ENCODE measurements around the gene PRG3.
"Not testable (repeated sequence)": the region's sequence is repeated elsewhere in the genome, so short reads cannot be mapped to it uniquely, and the experiment has no call there.

PRG3 gene

GRCh38 chr11:57357856-57358255, 23.1 kb downstream of the PRG3 start:
- DNase-seq: no peak

DNA sequence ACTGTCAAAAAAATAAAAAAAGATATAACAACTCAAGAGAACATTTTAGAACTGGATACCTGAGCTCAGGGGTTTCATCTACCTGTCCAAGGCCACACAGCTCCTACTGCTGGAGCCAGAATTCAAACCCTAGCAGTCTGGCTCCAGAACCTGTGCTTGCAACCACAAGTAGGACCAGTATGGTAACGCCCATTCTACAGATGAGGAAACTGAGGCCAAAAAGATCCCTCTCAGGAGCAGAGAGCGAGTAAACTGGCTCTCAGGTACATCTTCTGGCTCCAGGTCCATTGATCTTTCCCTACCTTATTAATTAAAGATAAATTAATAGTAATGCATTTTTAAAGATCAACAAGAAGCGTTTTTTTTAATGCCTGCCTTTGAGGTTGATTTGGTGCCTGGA, 23.6 kb downstream of the PRG3 start:
- no peak for DNase-seq

GRCh38 chr11:57356268-57356667, 24.7 kb downstream of the PRG3 start:
- DNase-seq: no peak

- no peak for DNase-seq
Measured at GRCh38 chr11:57354699-57355098, 26.3 kb downstream of the PRG3 start.

DNA sequence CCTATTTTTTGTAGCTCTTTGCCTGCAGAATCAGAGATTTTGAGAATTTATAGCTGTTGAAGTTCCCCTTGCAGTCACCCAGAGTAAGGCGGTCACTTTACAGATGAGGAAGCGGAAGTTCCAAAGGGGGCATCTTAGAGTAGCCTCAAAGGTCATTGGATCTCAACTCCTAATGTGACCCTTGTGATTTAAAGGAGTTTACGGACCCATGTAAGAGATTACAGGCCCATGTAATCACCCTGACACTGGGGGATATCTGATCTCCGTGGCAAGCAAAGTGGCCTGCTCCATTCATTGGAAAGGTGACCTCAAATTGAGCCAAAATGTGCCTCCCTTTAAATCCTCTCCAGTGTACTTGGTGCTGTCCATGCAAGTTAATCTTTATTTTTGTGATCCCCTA, 27.1 kb downstream of the PRG3 start:
- no peak for DNase-seq

DNA sequence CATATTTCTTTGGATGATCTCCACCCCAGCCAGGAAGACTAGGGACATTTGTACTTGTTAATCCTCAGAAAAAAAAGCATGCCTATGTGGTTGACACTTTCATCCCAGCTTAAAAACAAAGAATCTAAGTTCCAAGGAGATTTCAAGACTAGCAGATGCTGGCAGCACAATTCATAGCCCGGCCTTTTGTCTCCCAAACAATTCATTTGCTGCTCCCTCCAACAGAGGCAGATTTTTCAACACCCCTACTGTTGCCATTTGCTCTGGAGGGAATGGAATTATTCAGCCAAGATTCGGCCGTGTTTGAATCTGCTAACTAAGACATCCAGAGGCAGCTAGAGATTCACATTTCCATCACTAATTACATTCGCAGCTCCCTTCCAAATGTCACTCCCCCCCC, 27.5 kb downstream of the PRG3 start:
- DNase-seq: no peak

- no peak for DNase-seq
Measured at GRCh38 chr11:57353036-57353435, 27.9 kb downstream of the PRG3 start.

- DNase-seq: peak; percentile 39
Measured at GRCh38 chr11:57349491-57350274, 31.3 kb downstream of the PRG3 start.

GRCh38 chr11:57348636-57349313, 32.2 kb downstream of the PRG3 start:
- DNase-seq: no peak

- DNase-seq: no peak
Measured at GRCh38 chr11:57348052-57348451, 32.9 kb downstream of the PRG3 start.

DNA sequence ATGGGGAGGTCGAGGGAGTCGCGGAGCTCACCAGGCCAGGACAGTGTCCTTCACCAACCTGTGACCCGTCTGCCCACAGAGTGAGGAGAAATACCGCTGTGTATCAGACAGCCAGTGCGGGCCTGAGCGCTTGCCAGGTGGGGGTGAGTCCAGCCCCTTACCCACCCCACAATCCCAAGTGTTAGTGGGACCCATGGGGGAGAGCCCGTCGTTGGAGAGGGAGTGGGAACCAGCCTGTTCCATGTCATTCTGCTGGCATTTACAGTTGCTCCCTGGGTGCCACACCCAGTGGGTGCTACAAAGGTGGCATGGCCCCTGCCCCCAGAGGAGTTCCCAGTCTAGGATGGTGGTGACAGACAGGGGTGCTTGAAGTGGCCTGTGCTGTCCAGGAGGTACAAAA, 33.6 kb downstream of the PRG3 start:
- no peak for DNase-seq

GRCh38 chr11:57345555-57346211, 35.3 kb downstream of the PRG3 start:
- DNase-seq: peak; percentile 78

- no peak for DNase-seq
Measured at GRCh38 chr11:57344826-57345225, 36.1 kb downstream of the PRG3 start.

DNA sequence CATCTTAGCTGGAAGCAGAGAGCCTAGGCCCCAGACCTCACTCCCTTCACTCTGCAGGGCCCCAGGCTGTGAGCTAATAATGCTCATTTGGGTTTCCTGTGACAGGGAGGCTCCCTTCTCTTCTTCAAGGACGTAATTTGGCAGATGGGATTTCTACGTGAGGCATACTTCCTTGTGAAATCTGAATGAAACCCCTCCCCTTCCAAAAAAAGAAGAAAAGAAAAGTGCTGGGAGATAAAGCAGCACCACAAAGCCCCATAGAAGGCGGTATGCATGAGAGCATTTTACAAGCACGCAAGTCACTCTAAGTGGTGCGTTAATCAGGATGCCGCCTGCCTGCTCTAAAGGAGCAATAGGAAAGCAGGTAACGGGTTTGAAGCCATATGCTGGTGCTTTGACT, 37.1 kb downstream of the PRG3 start:
- no peak for DNase-seq

- DNase-seq: no peak
Measured at GRCh38 chr11:57342702-57343101, 38.2 kb downstream of the PRG3 start.

DNA sequence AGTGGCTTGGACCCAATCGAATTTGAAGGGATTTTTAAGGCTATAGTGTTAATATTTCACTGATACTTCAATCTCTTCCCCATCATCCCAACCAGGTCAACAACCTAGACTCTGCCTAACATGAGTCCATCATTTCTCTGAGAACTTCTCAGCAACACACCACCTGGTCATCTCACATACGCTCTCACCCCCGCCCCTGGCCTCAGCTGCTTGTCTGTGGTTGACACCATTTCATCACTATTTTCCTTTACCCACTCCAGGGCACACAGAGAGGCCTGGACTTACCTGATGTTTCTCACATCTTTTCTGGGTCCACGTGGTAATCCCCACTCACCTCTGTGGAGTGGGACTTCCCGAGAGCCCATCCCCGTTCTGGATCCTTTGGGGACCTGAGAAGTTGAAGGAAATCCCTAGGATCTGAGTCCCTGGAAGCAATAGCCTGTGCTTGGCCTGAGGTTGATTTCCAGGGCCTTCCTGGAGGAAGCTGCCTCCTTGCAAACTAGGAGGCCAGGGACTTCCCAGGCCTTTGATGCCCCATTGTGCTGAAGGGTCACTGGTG, 39.6 kb downstream of the PRG3 start:
- DNase-seq: no peak

GRCh38 chr11:57340039-57340615, 40.8 kb downstream of the PRG3 start:
- DNase-seq: peak; percentile 14

DNA sequence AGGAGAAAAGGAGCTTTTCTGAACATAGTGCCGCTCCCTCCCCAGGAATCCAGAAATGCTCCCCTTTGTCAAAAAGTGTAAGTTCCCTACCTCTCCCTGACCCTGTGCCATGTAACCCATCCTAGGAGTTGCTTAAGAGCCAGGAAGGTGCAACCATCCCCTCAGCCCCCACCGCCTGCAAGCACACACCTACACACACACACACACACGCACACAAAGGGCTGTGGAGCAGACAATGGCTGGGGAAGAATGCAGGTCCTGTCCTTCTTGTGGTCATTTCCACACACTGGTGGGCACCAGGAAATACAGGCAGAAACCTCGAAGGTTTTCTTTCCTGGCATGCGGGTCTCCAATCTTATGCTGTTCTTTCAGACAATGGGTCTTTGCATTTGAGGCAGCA, 41.6 kb downstream of the PRG3 start:
- no peak for DNase-seq

GRCh38 chr11:57338142-57338541, 42.8 kb downstream of the PRG3 start, which contains the start of gene P2RX3:
P2RX3 (plus strand) TSS chr11:57338352; CDS start chr11:57338551, 199 bp downstream.
- DNase-seq: no peak

DNA sequence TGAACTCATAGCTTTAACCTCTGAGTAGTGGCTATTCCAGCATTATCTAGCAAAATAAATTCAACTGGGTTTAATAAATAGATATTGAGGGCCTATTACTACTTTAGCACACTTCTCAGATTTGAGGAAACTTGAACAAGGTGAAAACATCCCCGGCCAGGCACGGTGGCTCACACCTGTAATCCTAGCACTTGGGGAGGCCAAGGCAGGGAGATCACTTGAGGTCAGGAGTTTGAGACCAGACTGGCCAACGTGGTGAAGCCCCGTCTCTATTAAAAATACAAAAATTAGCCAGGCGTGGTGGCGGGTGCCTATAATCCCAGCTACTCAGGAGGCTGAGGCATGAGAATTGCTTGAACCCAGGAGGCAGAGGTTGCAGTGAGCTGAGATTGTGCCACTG, 44.1 kb downstream of the PRG3 start:
- DNase-seq: not testable (repeated sequence)

DNA sequence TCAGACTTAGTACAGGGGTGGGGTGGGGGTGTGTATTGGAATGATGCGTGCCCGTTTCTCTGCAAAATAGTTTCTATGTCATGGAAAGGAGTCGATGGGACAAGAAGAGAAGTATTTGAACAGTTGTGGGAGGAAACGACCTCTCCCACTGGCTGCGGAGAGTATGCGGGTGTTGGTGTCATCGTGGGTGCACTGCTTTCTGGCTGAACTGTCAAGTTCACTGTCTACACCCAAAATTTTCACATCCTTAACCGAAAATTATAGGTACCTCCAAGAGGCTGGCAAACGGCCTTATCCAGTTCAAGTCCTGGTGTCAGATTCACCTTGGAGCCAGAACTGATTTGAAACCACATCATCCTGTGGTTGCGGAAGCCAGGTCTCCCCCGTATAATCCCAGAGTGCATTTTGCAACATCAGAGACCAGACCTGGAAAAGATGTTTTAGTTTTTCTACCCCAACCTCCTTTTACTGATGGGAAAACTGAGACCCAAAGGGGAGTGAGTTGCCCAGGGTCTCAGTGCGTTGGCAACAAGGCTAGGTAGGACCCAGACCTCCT, 44.8 kb downstream of the PRG3 start:
- no peak for DNase-seq

DNA sequence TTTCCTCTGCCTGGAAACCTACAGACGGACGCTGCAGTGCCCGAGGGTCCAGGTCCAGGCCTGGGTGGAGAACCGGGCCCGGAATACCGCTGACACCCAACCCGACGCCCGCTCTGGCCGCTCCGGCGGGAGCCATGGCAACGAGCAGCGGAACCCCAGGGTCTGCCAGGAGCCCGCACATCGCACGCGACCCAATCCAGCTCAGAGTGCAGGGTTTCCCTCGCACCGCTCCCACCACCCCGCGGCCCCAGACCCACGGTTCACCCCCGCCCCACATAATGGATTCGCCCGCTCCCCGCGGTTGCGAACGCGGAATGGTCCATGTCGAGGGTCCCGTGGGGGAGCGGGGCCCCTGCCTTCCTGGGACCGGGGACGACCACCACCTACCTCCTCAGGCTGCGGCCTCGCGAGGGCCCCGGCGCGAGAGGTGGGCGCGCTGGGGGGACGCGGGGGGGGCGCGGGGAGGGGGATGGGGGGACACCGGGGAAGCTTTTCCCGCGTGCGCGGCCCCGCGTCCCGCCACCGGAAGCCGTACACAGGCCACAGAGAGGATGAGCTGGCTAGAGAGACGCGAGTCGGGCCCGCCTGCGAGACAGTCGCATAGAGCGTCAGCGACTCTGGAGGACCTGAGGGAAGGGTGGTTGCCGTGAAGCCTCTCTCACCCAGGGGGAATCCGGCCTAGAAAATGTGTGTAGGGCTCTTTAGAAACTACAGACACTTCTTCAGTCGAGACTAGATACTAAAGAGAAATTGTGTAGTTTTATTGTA, 45.4 kb downstream of the PRG3 start, which contains the start of gene SSRP1:
TSS of gene SSRP1 (minus strand) at position 550 of the 768 bp plus-strand sequence. CDS start 771 bp downstream, outside the sequence.
- DNase-seq: peak; percentile 87

Measured in DMS53 (cell line).